Spleen (tissue), 11 donors: ENCODE measurements around the gene C8G. TPM values are rescaled to one million over a fixed set of nuclear protein-coding genes. Genes with fewer than 3 reads are reported as not detected.

Experiments
- DNase-seq: peaks from one replicate; pipeline ENCODE4 v3.0.0-alpha.2; 2020
- H3K27ac ChIP-seq, 8 donors: fragments of 200-600 bp; sonication (generic) in 7 of 8; 1 replicate in 4 of 8; 2 replicates in 4 of 8; pipeline versions ENCODE4 v1.5.0 to v1.8.0; 2016 to 2021; ENCODE audit warnings: inconsistent platforms in 4 of 8, mild to moderate bottlenecking in 4 of 8, moderate library complexity in 1 of 8
- H3K27me3 ChIP-seq, 7 donors: fragments of 200-600 bp; sonication (generic) in 6 of 7; replicated peaks in 1 of 7; 1 replicate in 4 of 7; 2 replicates in 3 of 7; pipeline versions ENCODE4 v1.5.0 to v1.8.0; 2016 to 2021; ENCODE audit warnings: inconsistent platforms in 3 of 7, mild to moderate bottlenecking in 1 of 7
- H3K36me3 ChIP-seq, 6 donors: fragments of 200-600 bp; sonication (generic) in 5 of 6; 1 replicate in 4 of 6; 2 replicates in 2 of 6; pipeline versions ENCODE4 v1.5.0 to v1.8.0; 2016 to 2021; ENCODE audit warnings: inconsistent platforms in 2 of 6
- H3K4me1 ChIP-seq, 6 donors: fragments of 200-600 bp; sonication (generic) in 5 of 6; 1 replicate in 3 of 6; 2 replicates in 3 of 6; pipeline versions ENCODE4 v1.5.0 to v1.8.0; 2016 to 2021; ENCODE audit warnings: inconsistent platforms in 3 of 6
- H3K4me3 ChIP-seq, 8 donors: fragments of 200-600 bp; sonication (generic) in 7 of 8; 1 replicate in 4 of 8; 2 replicates in 4 of 8; pipeline versions ENCODE4 v1.5.0 to v1.8.0; 2016 to 2021; ENCODE audit warnings: inconsistent platforms in 4 of 8, mild to moderate bottlenecking in 4 of 8, moderate library complexity in 2 of 8
- H3K9me3 ChIP-seq, 8 donors: fragments of 200-600 bp; sonication (generic) in 7 of 8; 1 replicate in 4 of 8; 2 replicates in 4 of 8; pipeline versions ENCODE4 v1.5.0 to v1.8.0; 2016 to 2021; ENCODE audit warnings: inconsistent platforms in 4 of 8
- POLR2A ChIP-seq, 3 donors: fragments of 450-650 bp; IDR thresholded peaks; one replicate each; pipeline ENCODE4 v1.5.1; 2017; ENCODE audit warnings: antibody characterized with exemption in 3 of 3, mild to moderate bottlenecking in 1 of 3
- POLR2AphosphoS5 ChIP-seq, 3 donors: sonication (generic); formaldehyde crosslinking; IDR thresholded peaks; one replicate each; pipeline ENCODE4 v1.5.1; 2017; ENCODE audit warnings: antibody characterized with exemption in 3 of 3
- WGBS, 5 donors: extraction: QIAGEN DNeasy Blood & Tissue Kit in 3 of 5; methylation state at CpG; one replicate each; pipeline versions ENCODE4 v1.1.5 to v1.1.7; 2013 to 2018; 5-methylcytosine and 5-hydroxymethylcytosine counted together
- intact Hi-C: fragments of 100-400 bp; cut with DNase I; formaldehyde crosslinking; loops from one replicate; pipeline ENCODE4 v1.15.0; 2023; ENCODE audit warnings: low total_unique reads
- polyA plus RNA-seq, 3 donors: library from polyadenylated mRNA; stranded (reverse); fragments of 200-250 nt; gene quantifications; one replicate each; pipeline ENCODE4 v1.2.1, GENCODE V29; 2013
- total RNA-seq, 7 donors: library from RNA; depleted of rRNA in 3 of 7; stranded (reverse); fragments of >200 nt in 3 of 7; fragmentation: NEBNext Ultra II Directional in 4 of 7; extraction: Animal tissue kit (Norgen Biotek cat#: 25700) in 4 of 7; gene quantifications; one replicate each; pipeline versions ENCODE4 v1.1.0 to v1.2.1, GENCODE V29; 2016 to 2021
- TF ChIP-seq, protein P1 (sequence below), 11 experiments: fragments of 200-600 bp in 7 of 11; fragments of 450-650 bp in 4 of 11; sonication (generic) in 4 of 11; IDR thresholded peaks in 8 of 11; conservative IDR thresholded peaks in 3 of 11; 1 replicate in 7 of 11; 2 replicates in 4 of 11; pipeline versions ENCODE4 v1.4.0 to v1.8.0; 2016 to 2021; ENCODE audit warnings: antibody characterized with exemption in 11 of 11, inconsistent platforms in 4 of 11, mild to moderate bottlenecking in 1 of 11
- donor health status: healthy with polysubstance abuse.
- donor health status: DM: no; HTN: no; CAD: no; lungs with moderate emphysema.
- donor health status: DM: no; HTN: no; CAD: no.
- donor health status: Bipolar disorder and iron deficiency.
- donor health status: healthy.
- donor health status: DM: no; HTN: no; CAD: no.
- donor health status: DM: yes; HTN: yes; CAD: no.

The C8G gene
- total and polyA plus RNA-seq, 10 donors: 2.3 to 7.4 (median 3.7) TPM; not detected in 1

DNA sequence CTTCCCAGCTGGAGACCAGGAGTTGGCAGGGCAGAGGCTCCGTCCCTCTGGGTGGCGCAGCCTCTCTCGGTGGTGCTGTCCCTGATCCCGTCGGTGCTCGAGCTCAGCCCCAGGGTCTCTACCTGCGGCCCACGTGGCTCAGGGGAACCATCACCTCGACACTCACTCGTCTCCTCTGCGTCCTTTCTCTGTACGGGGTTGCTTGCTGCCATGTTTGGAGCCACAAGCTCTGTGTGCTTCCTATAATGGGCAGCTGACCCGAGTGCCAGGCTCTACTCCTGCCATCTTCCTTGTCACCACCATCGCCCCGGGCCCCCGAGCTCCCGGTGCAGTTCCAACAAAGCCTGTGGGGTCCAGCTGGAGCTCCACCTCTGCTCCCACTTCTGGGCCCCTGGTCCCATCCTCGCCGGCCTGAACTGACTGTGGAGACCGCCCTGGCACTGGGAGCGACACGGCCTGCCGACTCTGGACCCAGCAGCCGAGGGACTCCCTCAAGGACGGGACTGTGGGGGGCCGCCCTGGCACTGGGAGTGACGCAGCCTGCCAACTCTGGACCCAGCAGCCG, 5.5 kb upstream of the C8G start:
- intact Hi-C loops: no loop called here
- H3K9me3 ChIP-seq: no peaks in the 10 kb centered on the region
- no peak for DNase-seq
- peaks cover 21 to 80% (median 56%) of the 10 kb centered on the region in 6 donors for H3K4me1 ChIP-seq
- 82 to 94% (median 88%) methylated on average over 17 to 28 of the region's 28 CpGs for WGBS, 5 donors
- TF ChIP-seq POLR2AphosphoS5 (IDR thresholded peaks at IDR 0.05) (peak; percentile 23 to 63 (median 51)), POLR2A (IDR thresholded peaks at IDR 0.05) (no peak)
- H3K4me3 ChIP-seq: no peak overlapping the region
- H3K27me3 ChIP-seq: no peaks in the 10 kb centered on the region
- peaks cover 7 to 56% (median 39%) of the 10 kb centered on the region in 6 donors for H3K36me3 ChIP-seq
- peak overlapping the region in 5 of 8 donors; percentile 11 to 97 (median 72) for H3K27ac ChIP-seq

DNA sequence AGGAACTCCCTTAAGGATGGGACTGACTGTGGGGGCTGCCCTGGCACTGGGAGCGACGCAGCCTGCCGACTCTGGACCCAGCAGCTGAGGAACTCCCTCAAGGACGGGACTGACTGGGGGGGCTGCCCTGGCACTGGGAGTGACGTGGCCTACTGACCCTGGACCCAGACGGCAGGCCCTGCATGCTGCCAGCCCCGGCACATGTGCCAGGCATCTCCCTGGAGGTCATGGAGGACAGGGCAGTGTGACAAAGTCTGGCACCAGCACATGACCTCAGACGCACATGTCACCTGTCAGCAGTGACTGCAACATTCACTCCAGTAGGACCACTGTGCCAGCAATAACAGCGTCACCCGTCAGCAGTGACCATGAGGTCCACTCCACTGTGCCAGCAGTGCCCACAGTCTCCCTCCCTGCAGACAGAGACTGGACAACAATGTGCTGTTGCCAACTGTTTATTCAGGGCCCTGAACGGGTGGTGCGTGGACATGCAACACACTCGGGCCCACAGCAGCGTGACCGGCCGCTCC, 5.0 kb upstream of the C8G start:
- Histone ChIP-seq H3K27me3 (no peaks in the 10 kb centered on the region), H3K9me3 (no peaks in the 10 kb centered on the region), H3K27ac (peak overlapping the region in 5 of 8 donors; percentile 11 to 97 (median 72)), H3K4me1 (peaks cover 21 to 85% (median 59%) of the 10 kb centered on the region in 6 donors), H3K4me3 (peak overlapping the region in 1 of 8 donors; percentile 0), H3K36me3 (peaks cover 7 to 56% (median 39%) of the 10 kb centered on the region in 6 donors)
- intact Hi-C loops: loop anchor here (10.0 kb wide), 3 partner anchors 55 to 95 kb away; partner anchors contain the start of genes AJM1, FUT7, PHPT1 and TRAF2
- WGBS, 5 donors: 71 to 89% (median 82%) methylated on average over 11 to 16 of the region's 16 CpGs
- TF ChIP-seq POLR2AphosphoS5 (IDR thresholded peaks at IDR 0.05): peak; percentile 38 to 49 (median 45)
- TF ChIP-seq, protein P1, sequence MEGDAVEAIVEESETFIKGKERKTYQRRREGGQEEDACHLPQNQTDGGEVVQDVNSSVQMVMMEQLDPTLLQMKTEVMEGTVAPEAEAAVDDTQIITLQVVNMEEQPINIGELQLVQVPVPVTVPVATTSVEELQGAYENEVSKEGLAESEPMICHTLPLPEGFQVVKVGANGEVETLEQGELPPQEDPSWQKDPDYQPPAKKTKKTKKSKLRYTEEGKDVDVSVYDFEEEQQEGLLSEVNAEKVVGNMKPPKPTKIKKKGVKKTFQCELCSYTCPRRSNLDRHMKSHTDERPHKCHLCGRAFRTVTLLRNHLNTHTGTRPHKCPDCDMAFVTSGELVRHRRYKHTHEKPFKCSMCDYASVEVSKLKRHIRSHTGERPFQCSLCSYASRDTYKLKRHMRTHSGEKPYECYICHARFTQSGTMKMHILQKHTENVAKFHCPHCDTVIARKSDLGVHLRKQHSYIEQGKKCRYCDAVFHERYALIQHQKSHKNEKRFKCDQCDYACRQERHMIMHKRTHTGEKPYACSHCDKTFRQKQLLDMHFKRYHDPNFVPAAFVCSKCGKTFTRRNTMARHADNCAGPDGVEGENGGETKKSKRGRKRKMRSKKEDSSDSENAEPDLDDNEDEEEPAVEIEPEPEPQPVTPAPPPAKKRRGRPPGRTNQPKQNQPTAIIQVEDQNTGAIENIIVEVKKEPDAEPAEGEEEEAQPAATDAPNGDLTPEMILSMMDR (IDR thresholded peaks at IDR 0.05 in 8 of 11, conservative IDR thresholded peaks at IDR 0.05 in 3 of 11): no peak
- no peak for TF ChIP-seq POLR2A (IDR thresholded peaks at IDR 0.05)
- DNase-seq: no peak

DNA sequence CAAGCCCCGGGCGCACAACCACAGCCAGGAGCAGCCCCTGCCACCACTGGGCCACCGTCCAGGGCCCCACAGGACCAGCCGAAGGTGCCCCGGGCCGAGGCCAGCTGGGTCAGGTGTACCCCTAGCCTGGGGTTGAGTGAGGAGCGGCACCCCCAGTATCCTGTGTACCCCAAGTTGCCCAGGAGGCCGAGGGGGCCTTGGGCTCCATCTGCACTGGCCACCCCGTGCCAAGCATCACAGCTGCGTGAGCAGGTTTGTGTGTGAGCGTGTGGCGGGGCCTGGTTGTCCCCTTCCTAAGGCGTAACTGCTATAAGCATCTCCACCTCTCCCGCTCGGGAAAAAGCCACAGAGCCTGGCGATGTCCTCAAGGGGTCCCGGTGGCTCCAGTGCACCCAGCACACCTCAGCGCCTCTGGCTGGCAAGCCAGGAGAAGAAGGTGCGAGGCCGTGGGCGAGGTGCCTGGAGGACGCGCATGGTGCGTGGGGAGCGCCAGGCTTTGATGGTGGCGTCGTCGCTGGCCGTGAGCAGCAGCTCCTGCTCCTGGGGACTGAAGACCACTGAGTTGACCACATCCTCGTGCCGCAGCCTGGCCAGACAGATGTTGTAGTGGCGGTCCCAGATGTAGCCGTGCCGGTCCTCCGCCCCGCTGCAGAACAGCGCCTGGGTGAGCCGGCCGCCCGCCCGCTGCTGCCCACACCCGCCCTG, 4.4 kb upstream of the C8G start:
- intact Hi-C loops: loop anchor here (10.0 kb wide), 3 partner anchors 56 to 96 kb away; partner anchors contain the start of genes AJM1, FUT7, PHPT1 and TRAF2
- no peaks in the 10 kb centered on the region for H3K9me3 ChIP-seq
- peak overlapping the region in 1 of 8 donors; percentile 0 for H3K4me3 ChIP-seq
- H3K27ac ChIP-seq: peak overlapping the region in 4 of 8 donors; percentile 11 to 97 (median 60)
- peaks cover 21 to 88% (median 64%) of the 10 kb centered on the region in 6 donors for H3K4me1 ChIP-seq
- no peaks in the 10 kb centered on the region for H3K27me3 ChIP-seq
- H3K36me3 ChIP-seq: peaks cover 7 to 56% (median 39%) of the 10 kb centered on the region in 6 donors
- peak in 1 of 3 donors; percentile 67 for TF ChIP-seq POLR2AphosphoS5 (IDR thresholded peaks at IDR 0.05)
- no peak for TF ChIP-seq POLR2A (IDR thresholded peaks at IDR 0.05)
- DNase-seq: peak; percentile 77
- WGBS, 5 donors: 94 to 97% (median 95%) methylated on average over 29 to 42 of the region's 42 CpGs

DNA sequence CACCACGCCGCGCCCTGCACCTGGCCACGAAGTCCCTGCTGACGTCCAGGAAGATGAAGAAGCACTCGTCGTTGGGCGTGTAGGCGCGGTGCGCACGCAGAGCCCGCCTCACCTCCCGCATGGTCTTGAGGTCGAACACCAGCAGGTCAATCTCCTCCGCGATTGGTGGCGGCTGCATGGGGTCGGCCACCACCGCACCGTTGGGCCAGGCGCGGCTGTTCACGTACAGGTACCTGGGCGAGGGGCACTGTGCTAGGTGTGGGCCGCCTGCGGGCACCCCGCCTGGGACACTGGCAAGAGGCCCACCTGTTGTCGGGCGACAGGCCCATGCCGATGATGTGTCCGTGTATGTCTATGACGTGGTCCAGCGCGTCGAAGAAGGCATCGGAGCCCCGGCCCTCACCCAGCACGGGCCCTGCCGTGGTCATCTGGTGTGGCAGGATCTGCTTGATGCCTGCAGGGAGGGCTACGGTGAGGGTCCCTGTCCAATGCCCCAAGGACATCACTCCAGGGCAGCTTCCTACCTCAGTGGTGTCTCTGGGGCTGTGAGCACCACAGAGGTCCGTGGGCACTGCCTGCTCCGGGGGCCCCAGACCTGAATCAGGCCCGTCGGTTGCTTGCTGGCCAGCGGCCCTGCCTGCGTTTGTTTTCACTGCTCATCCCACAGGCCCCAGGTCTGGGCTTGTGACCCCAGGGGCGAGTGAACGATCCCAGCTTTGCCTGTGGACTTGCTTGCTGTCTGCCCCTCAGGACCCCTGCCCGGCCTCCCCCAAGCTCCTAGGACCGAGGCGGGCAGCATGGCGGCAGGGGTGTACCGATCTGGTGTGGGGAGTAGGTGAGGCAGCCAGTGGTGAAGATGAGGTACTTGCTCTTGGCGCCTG, 3.6 kb upstream of the C8G start:
- H3K4me3 ChIP-seq: no peak overlapping the region
- H3K36me3 ChIP-seq: peaks cover 7 to 56% (median 39%) of the 10 kb centered on the region in 6 donors
- H3K27me3 ChIP-seq: no peaks in the 10 kb centered on the region
- H3K27ac ChIP-seq: peak overlapping the region in 2 of 8 donors; percentile 72 to 97
- intact Hi-C loops: loop anchor here (10.0 kb wide), 3 partner anchors 57 to 97 kb away; partner anchors contain the start of genes AJM1, FUT7, PHPT1 and TRAF2
- peaks cover 21 to 92% (median 64%) of the 10 kb centered on the region in 6 donors for H3K4me1 ChIP-seq
- TF ChIP-seq POLR2AphosphoS5 (IDR thresholded peaks at IDR 0.05) (peak in 2 of 3 donors; percentile 29 to 57), POLR2A (IDR thresholded peaks at IDR 0.05) (no peak)
- no peaks in the 10 kb centered on the region for H3K9me3 ChIP-seq
- DNase-seq: peak; percentile 80
- whole genome bisulfite sequencing, 5 donors: 91 to 96% (median 95%) methylated on average over 18 to 55 of the region's 55 CpGs
